Activated T-cell treated with anti-CD3 and anti-CD28 coated beads, Interleukin-2, amount 50 U/mL, for 24 hours (primary cell): ENCODE results near the gene CCDC141.
"Not testable (repeated sequence)": the region's sequence is repeated elsewhere in the genome, so short reads cannot be mapped to it uniquely, and the experiment has no call there.

ENCODE experiments used
- DNase-seq: peaks from one replicate; pipeline ENCODE4 v3.0.0-alpha.2; 2020
- H3K27ac Mint-ChIP-seq: 2 replicates; pipeline ENCODE4 v1.8.0; 2020; ENCODE audit warnings: mild to moderate bottlenecking, mixed read lengths
- H3K27me3 Mint-ChIP-seq: 2 replicates; pipeline ENCODE4 v1.8.0; 2020; ENCODE audit warnings: mixed read lengths
- H3K36me3 Mint-ChIP-seq: 2 replicates; pipeline ENCODE4 v1.8.0; 2020; ENCODE audit warnings: low read depth, mixed read lengths
- H3K4me1 Mint-ChIP-seq: 2 replicates; pipeline ENCODE4 v1.8.0; 2020; ENCODE audit warnings: low read depth, mixed read lengths
- H3K4me3 Mint-ChIP-seq: 2 replicates; pipeline ENCODE4 v1.8.0; 2020; ENCODE audit warnings: mild to moderate bottlenecking, moderate library complexity, mixed read lengths
- H3K9me3 Mint-ChIP-seq: 2 replicates; pipeline ENCODE4 v1.8.0; 2020; ENCODE audit warnings: mixed read lengths

The CCDC141 gene

DNA sequence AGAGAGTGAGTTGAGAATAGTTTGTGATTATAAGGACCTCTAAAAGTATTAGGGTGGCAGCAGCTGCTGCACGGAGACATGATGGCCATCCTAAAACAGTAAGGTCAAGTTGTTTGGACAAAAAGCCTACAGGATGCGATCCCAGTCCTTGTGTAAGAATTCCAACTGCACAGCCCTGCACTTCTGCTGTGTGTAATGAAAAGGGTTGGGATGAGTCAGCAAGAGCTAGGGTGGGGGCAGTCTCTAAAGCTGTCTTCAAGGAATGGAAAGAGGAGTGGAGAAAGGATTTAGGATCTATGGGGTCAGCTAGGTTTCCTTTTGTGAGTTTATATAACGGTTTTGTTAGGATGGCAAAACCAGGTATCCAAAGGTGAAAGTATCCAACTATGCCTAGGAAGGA lies 3.6 kb upstream of the CCDC141 start:
- H3K36me3 Mint-ChIP-seq, DNase-seq, H3K27ac Mint-ChIP-seq, H3K4me3 Mint-ChIP-seq, H3K27me3 Mint-ChIP-seq, H3K9me3 Mint-ChIP-seq: not testable (repeated sequence)
- H3K4me1 Mint-ChIP-seq: peaks cover 19% of the 10 kb centered on the region

- peaks cover 3% of the 10 kb centered on the region for H3K36me3 Mint-ChIP-seq
- no peak overlapping the region for H3K4me3 Mint-ChIP-seq
- no peak overlapping the region for H3K27ac Mint-ChIP-seq
- H3K9me3 Mint-ChIP-seq: no peaks in the 10 kb centered on the region
- H3K4me1 Mint-ChIP-seq: peaks cover 43% of the 10 kb centered on the region
- no peaks in the 10 kb centered on the region for H3K27me3 Mint-ChIP-seq
- no peak for DNase-seq
These were observed 1.3 kb upstream of the CCDC141 start for GRCh38 chr2:179051250-179051649.

- DNase-seq: no peak
- Mint-ChIP-seq H3K4me3 (no peak overlapping the region), H3K27ac (no peak overlapping the region), H3K36me3 (peaks cover 6% of the 10 kb centered on the region), H3K27me3 (no peaks in the 10 kb centered on the region), H3K4me1 (peaks cover 48% of the 10 kb centered on the region), H3K9me3 (no peaks in the 10 kb centered on the region)
These were observed 818 bp upstream of the CCDC141 start for GRCh38 chr2:179050755-179051154.

DNA sequence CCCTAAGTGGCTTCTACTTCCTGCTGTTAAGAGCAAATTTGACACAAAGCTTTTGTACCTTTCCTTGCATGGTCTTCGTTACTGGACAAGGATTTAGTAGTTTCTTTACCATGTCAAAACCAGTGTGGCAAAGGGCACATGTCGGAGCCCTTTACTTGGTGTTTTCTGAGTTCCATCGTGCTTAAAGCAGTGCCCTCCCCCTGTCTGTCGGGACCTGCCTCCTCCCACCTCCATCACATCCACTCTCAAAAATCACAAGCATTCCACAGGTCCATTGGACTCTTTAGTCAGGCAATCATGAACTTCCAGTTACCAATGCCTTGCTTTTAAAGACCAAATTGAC lies 763 bp downstream of the CCDC141 start:
- no peak for DNase-seq

DNA sequence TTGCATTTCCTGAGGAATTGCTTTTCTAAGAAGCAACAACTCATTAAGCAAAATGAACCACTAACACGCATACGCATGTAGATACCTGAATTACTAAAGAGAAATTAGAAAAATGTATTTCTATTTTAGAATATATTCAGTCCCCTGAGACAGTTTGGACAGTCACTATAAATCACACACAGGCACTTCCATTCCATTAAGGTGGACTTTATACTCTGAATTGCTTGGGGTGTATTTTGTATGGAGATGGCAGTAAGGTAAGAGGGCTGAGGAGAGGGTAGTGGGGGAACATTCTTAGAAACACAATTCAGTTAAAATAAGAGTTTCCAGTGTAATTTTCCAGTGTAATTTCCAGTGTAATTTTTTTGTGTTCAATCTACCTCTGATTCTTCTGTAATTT lies 1.8 kb downstream of the CCDC141 start:
- Mint-ChIP-seq H3K27me3 (no peaks in the 10 kb centered on the region), H3K9me3 (no peaks in the 10 kb centered on the region), H3K4me3 (peak overlapping the region; percentile 83), H3K36me3 (peaks cover 13% of the 10 kb centered on the region), H3K27ac (peak overlapping the region; percentile 16), H3K4me1 (peaks cover 68% of the 10 kb centered on the region)
- DNase-seq: no peak

More for the DNA sequence above, 763 bp downstream of the CCDC141 start:
- Mint-ChIP-seq H3K27ac (peak overlapping the region; percentile 82), H3K27me3 (no peaks in the 10 kb centered on the region), H3K4me3 (peak overlapping the region; percentile 83), H3K9me3 (no peaks in the 10 kb centered on the region), H3K4me1 (peaks cover 59% of the 10 kb centered on the region), H3K36me3 (peaks cover 11% of the 10 kb centered on the region)

- not testable (repeated sequence) for H3K27ac Mint-ChIP-seq, H3K9me3 Mint-ChIP-seq, H3K27me3 Mint-ChIP-seq, DNase-seq, H3K4me3 Mint-ChIP-seq
- H3K4me1 Mint-ChIP-seq: peaks cover 66% of the 10 kb centered on the region
- H3K36me3 Mint-ChIP-seq: peaks cover 16% of the 10 kb centered on the region
These were observed 4.3 kb downstream of the CCDC141 start for GRCh38 chr2:179045602-179046001.

DNA sequence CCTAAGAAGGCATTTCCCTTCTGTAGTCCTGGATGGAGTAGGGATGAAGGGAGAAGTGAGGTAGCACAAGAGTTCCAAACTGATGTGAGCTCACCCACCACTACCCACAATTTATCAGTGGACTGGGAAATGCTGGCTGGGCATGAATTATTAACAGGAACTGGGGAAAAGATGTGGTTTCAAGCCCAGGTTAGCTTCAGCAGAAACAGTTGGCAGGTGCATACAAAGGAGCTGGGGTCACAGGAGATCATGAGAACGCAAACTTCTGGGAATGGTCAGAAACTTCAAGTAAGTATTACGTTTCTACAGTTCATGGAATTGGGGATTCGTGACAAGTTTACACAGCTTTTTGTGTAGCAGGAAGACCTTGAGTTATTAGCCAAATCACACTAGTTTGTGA lies 5.4 kb downstream of the CCDC141 start:
- Mint-ChIP-seq H3K4me3 (no peak overlapping the region), H3K27ac (no peak overlapping the region), H3K9me3 (no peaks in the 10 kb centered on the region), H3K36me3 (peaks cover 16% of the 10 kb centered on the region), H3K4me1 (peaks cover 58% of the 10 kb centered on the region), H3K27me3 (no peaks in the 10 kb centered on the region)
- no peak for DNase-seq

DNA sequence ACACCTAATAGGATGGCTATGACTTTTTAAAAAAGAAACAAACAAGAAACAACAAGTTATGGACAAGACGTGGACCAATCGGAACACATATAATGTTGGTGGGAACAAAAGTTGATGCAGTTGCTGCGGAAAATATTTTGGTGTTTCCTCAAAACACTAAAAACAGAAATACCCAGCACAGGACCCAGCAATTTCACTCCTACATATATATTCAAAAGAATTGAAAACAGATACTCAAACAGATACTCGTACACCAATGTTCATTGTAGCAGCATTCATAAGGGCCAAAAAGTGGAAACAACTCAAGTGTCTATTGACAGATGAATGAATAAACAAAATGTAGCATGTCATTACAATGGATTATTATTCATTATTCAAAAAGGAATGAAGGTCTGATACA lies 12.1 kb downstream of the CCDC141 start:
- DNase-seq: no peak
- Mint-ChIP-seq H3K9me3 (peaks cover 6% of the 10 kb centered on the region), H3K4me1 (peaks cover 26% of the 10 kb centered on the region), H3K27ac (no peak overlapping the region), H3K4me3 (no peak overlapping the region), H3K36me3 (peaks cover 6% of the 10 kb centered on the region), H3K27me3 (no peaks in the 10 kb centered on the region)

GRCh38 chr2:179036353-179036905 lies 13.5 kb downstream of the CCDC141 start:
- Mint-ChIP-seq H3K27me3 (no peaks in the 10 kb centered on the region), H3K4me1 (peaks cover 37% of the 10 kb centered on the region), H3K4me3 (no peak overlapping the region), H3K9me3 (peaks cover 6% of the 10 kb centered on the region), H3K27ac (no peak overlapping the region), H3K36me3 (peaks cover 4% of the 10 kb centered on the region)
- no peak for DNase-seq

DNA sequence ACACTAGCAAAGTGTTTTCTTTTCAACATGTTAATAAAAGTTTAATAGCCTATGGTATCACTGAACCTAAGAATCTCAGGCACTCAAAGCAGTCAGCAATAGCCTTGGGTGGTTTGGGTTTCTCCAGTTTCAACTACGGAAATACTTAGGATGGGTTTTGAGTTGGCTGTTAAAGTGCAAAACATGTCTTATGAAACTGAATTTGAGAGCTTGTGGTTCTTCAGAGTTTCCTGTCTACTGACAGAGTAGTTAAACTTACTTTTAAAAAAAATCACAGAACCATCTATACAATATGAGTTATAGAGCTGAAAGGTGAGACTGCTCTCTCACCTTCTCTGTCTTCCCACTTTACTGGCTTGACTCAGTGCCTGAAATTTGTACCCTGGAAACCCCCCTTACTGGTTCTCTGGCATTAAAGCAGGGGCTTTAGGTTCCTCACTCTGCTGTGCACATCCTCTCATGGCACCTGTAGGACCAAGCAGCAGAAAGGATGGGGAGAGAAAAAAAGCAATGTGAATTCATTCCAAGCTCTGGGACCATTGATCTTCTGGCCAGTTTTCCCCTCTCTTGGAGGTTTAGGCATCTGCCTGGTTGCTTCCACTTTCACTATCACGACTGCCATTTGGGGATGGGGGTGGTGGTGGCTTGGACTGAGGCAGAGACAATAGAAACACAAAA lies 18.1 kb downstream of the CCDC141 start:
- DNase-seq: peak; percentile 55
- Mint-ChIP-seq H3K4me3 (peak overlapping the region; percentile 75), H3K36me3 (peaks cover 15% of the 10 kb centered on the region), H3K27ac (peak overlapping the region; percentile 97), H3K4me1 (peaks cover 30% of the 10 kb centered on the region), H3K9me3 (peaks cover 21% of the 10 kb centered on the region), H3K27me3 (no peaks in the 10 kb centered on the region)

GRCh38 chr2:179024445-179024844 lies 25.5 kb downstream of the CCDC141 start:
- no peak overlapping the region for H3K27ac Mint-ChIP-seq
- H3K36me3 Mint-ChIP-seq: peaks cover 20% of the 10 kb centered on the region
- H3K4me3 Mint-ChIP-seq: no peak overlapping the region
- H3K4me1 Mint-ChIP-seq: peaks cover 20% of the 10 kb centered on the region
- peaks cover 25% of the 10 kb centered on the region for H3K9me3 Mint-ChIP-seq
- no peaks in the 10 kb centered on the region for H3K27me3 Mint-ChIP-seq
- no peak for DNase-seq

GRCh38 chr2:179022685-179023084 lies 27.3 kb downstream of the CCDC141 start:
- no peak overlapping the region for H3K4me3 Mint-ChIP-seq
- no peak overlapping the region for H3K27ac Mint-ChIP-seq
- no peaks in the 10 kb centered on the region for H3K27me3 Mint-ChIP-seq
- H3K4me1 Mint-ChIP-seq: peaks cover 28% of the 10 kb centered on the region
- no peak for DNase-seq
- peaks cover 15% of the 10 kb centered on the region for H3K36me3 Mint-ChIP-seq
- peaks cover 14% of the 10 kb centered on the region for H3K9me3 Mint-ChIP-seq

GRCh38 chr2:179021258-179021657 lies 28.7 kb downstream of the CCDC141 start:
- H3K4me1 Mint-ChIP-seq: peaks cover 25% of the 10 kb centered on the region
- no peak overlapping the region for H3K4me3 Mint-ChIP-seq
- H3K9me3 Mint-ChIP-seq: peaks cover 8% of the 10 kb centered on the region
- H3K36me3 Mint-ChIP-seq: peaks cover 4% of the 10 kb centered on the region
- no peaks in the 10 kb centered on the region for H3K27me3 Mint-ChIP-seq
- no peak overlapping the region for H3K27ac Mint-ChIP-seq
- DNase-seq: no peak

DNA sequence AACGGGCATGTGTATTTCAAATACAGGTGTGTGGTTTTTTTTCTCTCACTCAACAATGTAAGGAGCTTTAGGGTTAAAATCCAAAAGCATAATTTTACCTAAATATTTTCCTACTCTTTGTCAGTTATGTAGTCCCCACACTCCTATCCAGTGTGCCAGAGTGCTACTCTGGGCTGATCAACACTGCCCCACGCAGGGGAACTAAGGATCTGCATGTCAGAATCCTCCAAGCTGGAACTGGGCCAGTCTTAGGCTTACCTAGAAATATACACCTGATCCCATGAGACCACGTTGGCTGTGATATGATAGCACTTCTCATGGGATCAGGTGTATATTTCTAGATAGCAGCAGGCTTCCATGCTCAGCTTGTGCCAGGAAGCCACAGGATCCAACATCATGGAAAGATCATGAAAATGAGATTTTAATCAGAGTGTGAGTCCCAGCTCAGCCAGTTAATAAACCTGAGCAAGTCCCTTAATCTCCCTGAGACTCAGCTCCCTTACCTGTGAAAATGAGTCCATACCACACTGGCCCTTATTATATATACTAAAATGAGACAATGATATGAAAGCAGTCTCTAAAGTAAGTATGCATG lies 29.7 kb downstream of the CCDC141 start:
- Mint-ChIP-seq H3K27me3 (no peaks in the 10 kb centered on the region), H3K4me1 (peaks cover 22% of the 10 kb centered on the region), H3K4me3 (no peak overlapping the region), H3K36me3 (no peaks in the 10 kb centered on the region), H3K27ac (no peak overlapping the region), H3K9me3 (peaks cover 2% of the 10 kb centered on the region)
- peak; percentile 61 for DNase-seq

GRCh38 chr2:179019260-179019659 lies 30.7 kb downstream of the CCDC141 start:
- H3K27ac Mint-ChIP-seq: no peak overlapping the region

More at GRCh38 chr2:179019260-179019659, 30.7 kb downstream of the CCDC141 start:
- Mint-ChIP-seq H3K9me3 (no peaks in the 10 kb centered on the region), H3K36me3 (no peaks in the 10 kb centered on the region), H3K4me1 (peaks cover 12% of the 10 kb centered on the region), H3K27me3 (no peaks in the 10 kb centered on the region), H3K4me3 (no peak overlapping the region)
- DNase-seq: no peak
